BJ (cell line): Measurements from ENCODE around the gene SP110. TPM values are rescaled to one million over a fixed set of nuclear protein-coding genes. Genes with fewer than 3 reads are reported as not detected.

Experiments used
- CTCF ChIA-PET: fragments of 350-600 bp; formaldehyde crosslinking; extraction: SDS; loops from one replicate; lab custom pipeline; 2021; ENCODE audit warnings: antibody characterized with exemption, inconsistent platforms; lab: Yijun Ruan, JAX
- POLR2A ChIA-PET: fragments of 300-600 bp; sonication (Branson Sonifier 250); formaldehyde crosslinking; extraction: SDS; loops from one replicate; lab custom pipeline; 2021; ENCODE audit warnings: antibody characterized with exemption; lab: Charles Lee
- DNase-seq: peaks from one replicate; pipeline ENCODE4 v3.0.0-alpha.2; 2011; ENCODE audit warnings: low read depth
- H3K27me3 ChIP-seq: 2 replicates; pipeline ENCODE4 v1.6.0; 2011; ENCODE audit warnings: low read length; ENCODE audit not compliant: control insufficient read depth, insufficient read depth
- H3K36me3 ChIP-seq: 2 replicates; pipeline ENCODE4 v1.5.1; 2011; ENCODE audit warnings: low read length; ENCODE audit not compliant: control insufficient read depth, insufficient read depth
- H3K4me3 ChIP-seq: 2 replicates; pipeline ENCODE4 v1.5.1; 2011; ENCODE audit warnings: low read depth, mild to moderate bottlenecking, control low read depth, low read length
- polyA plus RNA-seq: library from polyadenylated mRNA; depleted of rRNA; stranded (reverse); fragments of >200 nt; gene quantifications from 2 replicates; pipeline ENCODE4 v1.2.3, GENCODE V29; 2011
- TF ChIP-seq, protein P1 (sequence below): IDR thresholded peaks from 2 replicates; pipeline ENCODE4 v1.5.1; 2011; ENCODE audit warnings: low read depth, mild to moderate bottlenecking, control low read depth, inconsistent platforms, low read length, moderate library complexity; ENCODE audit not compliant: insufficient read depth

SP110 gene
- polyA plus RNA-seq, 1 experiment = 6.6 TPM

DNA sequence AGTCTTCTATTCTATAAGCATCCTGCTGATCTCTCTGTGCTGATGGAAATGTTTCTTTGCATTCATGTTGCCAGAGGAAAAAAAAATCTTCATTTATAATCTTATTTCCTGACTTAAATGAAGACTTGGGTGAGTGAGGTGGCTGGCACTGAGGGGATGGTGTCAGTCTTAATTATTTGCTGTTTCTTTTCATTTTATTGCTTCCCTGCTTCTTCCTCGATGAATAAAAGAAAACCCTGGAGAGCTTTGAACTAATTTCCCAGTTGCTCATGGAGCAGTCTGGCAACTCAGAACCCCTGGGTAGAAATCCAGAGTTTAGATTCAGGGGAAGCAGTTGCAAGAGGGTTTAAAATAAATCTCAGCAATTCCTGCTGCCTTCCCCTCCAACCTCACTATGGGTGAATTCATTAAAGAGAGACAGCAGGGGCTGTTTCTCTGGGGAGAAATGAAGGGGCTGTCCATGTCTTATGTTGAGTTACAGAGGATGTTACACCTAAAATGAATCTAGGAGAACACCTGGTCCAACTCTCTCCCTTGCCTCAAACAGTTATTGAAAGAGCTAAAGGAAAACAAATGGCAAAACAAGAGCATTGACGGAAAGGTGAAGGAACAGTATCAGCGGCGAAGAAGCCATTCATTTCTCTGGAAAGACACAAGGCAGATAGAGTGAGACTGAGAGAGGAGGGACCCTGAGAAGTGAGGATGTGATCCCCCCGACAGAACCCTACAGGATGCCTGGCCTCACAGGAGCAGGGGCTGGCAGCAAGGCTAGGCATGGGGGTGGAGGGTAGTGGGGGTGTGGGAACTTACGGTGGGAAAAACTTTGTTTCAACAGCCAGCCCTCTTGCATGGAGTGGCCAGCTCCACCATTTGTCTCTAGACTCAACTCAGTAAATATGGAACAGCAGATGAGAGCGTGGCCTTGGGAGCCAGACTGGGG lies 41.0 kb downstream of the SP110 start:
- ChIA-PET POLR2A (interaction anchor here (0.6 kb wide), 1 partner anchor 363 kb away, joined by 3 read pairs; no protein-coding TSS in a partner anchor), CTCF (no interaction called here)
- TF ChIP-seq, protein P1, sequence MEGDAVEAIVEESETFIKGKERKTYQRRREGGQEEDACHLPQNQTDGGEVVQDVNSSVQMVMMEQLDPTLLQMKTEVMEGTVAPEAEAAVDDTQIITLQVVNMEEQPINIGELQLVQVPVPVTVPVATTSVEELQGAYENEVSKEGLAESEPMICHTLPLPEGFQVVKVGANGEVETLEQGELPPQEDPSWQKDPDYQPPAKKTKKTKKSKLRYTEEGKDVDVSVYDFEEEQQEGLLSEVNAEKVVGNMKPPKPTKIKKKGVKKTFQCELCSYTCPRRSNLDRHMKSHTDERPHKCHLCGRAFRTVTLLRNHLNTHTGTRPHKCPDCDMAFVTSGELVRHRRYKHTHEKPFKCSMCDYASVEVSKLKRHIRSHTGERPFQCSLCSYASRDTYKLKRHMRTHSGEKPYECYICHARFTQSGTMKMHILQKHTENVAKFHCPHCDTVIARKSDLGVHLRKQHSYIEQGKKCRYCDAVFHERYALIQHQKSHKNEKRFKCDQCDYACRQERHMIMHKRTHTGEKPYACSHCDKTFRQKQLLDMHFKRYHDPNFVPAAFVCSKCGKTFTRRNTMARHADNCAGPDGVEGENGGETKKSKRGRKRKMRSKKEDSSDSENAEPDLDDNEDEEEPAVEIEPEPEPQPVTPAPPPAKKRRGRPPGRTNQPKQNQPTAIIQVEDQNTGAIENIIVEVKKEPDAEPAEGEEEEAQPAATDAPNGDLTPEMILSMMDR = no peak
- Histone ChIP-seq H3K27me3 (no peaks in the 10 kb centered on the region), H3K36me3 (0 out of 2 replicates have a peak, but pooled peaks cover 1% of the 10 kb centered on the region), H3K4me3 (no peak overlapping the region)
- no peak for DNase-seq

GRCh38 chr2:230176996-230177395 lies 42.8 kb downstream of the SP110 start:
- ChIA-PET POLR2A (no interaction called here), CTCF (interaction anchor here (1.0 to 1.3 kb wide), 2 partner anchors 15 to 17 kb away, joined by 3 to 4 read pairs; no protein-coding TSS in a partner anchor)
- Histone ChIP-seq H3K36me3 (0 out of 2 replicates have a peak, but pooled peaks cover 1% of the 10 kb centered on the region), H3K27me3 (no peaks in the 10 kb centered on the region), H3K4me3 (no peak overlapping the region)
- DNase-seq = no peak
- TF ChIP-seq, protein P1 = no peak

- H3K36me3 ChIP-seq = 0 out of 2 replicates have a peak, but pooled peaks cover 1% of the 10 kb centered on the region
- TF ChIP-seq, protein P1 = no peak
- CTCF ChIA-PET = interaction anchor here (1.2 to 1.9 kb wide), 2 partner anchors 14 to 107 kb away, joined by 3 to 4 read pairs; no protein-coding TSS in a partner anchor
- no peak overlapping the region for H3K4me3 ChIP-seq
- no peak for DNase-seq
- H3K27me3 ChIP-seq = no peaks in the 10 kb centered on the region
- POLR2A ChIA-PET = no interaction called here
These were observed 45.3 kb downstream of the SP110 start for GRCh38 chr2:230174466-230174865.

DNA sequence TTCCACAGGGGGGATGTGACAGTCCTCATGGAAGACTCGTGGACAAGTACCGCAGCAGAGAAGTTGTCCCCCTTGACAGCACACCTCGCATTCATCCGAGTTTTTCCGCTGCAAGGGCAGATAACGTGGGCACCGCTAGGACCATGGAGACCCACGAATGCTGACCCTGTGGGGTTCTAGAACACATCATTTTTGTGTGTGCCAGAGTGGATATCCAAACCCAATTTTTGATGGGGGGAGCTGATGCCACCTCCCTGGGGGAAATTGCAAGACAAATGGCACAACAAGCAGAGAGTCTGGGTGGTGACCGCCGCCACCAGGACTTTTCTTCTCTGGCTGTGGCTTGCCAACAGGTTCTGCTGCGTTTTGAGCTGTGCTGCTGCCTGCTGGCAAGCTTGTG lies 46.9 kb downstream of the SP110 start:
- no peak for DNase-seq
- Histone ChIP-seq H3K27me3 (no peaks in the 10 kb centered on the region), H3K4me3 (no peak overlapping the region), H3K36me3 (0 out of 2 replicates have a peak, but pooled peaks cover 1% of the 10 kb centered on the region)
- TF ChIP-seq, protein P1 = no peak
- ChIA-PET POLR2A (no interaction called here), CTCF (no interaction called here)

- CTCF ChIA-PET = no interaction called here
- no peak overlapping the region for H3K4me3 ChIP-seq
These were observed 47.6 kb downstream of the SP110 start for GRCh38 chr2:230172156-230172555.

More at GRCh38 chr2:230172156-230172555, 47.6 kb downstream of the SP110 start:
- TF ChIP-seq, protein P1 = no peak
- POLR2A ChIA-PET = no interaction called here
- no peaks in the 10 kb centered on the region for H3K27me3 ChIP-seq
- 0 out of 2 replicates have a peak, but pooled peaks cover 1% of the 10 kb centered on the region for H3K36me3 ChIP-seq
- DNase-seq = no peak
